ENCODE measurements around the gene CNOT4. TPM values are rescaled to one million over a fixed set of nuclear protein-coding genes. Genes with fewer than 3 reads are reported as not detected.

The CNOT4 gene
- total and polyA plus RNA-seq, 4 donors: 5.6 to 61.4 (median 11.7) TPM

DNA sequence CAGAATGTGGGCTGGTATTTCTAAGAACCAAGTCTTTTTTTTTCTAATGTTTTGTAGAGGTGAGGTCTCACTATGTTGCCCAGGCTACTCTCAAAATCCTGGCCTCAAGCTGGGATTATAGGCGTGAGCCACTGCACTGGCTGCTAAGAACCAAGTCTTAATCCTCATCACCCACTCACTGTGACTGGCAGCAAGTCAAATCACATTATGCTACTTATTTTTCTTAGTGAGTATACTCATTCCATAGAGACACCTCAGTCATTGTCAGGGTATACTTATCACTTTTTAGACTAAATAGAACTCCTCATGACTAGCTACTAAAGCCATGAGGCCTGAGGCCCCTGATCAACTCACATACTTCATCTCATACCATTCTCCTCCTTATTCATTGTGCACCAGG, 160.2 kb downstream of the CNOT4 start:
- Histone ChIP-seq H3K27me3 (ENCODE audit: control insufficient read depth in 3 of 3, insufficient read depth in 3 of 3, low read length in 2 of 3) (peaks cover 0 to 5% (median 0%) of the 10 kb centered on the region in 3 donors), H3K4me1 (ENCODE audit: control insufficient read depth in 5 of 5, insufficient read depth in 5 of 5, low read length in 5 of 5) (no peaks in the 10 kb centered on the region), H3K36me3 (ENCODE audit: control insufficient read depth in 4 of 4, insufficient read depth in 4 of 4, low read length in 4 of 4) (no peaks in the 10 kb centered on the region), H3K27ac (ENCODE audit: low read depth in 1 of 2, low read length in 1 of 2) (no peak overlapping the region), H3K9ac (ENCODE audit: insufficient read depth in 1 of 2, low read length in 2 of 2) (no peak overlapping the region), H3K4me3 (no peak overlapping the region), H3K9me3 (ENCODE audit: control insufficient read depth in 4 of 4, insufficient read depth in 3 of 4, low read length in 3 of 4) (no peaks in the 10 kb centered on the region)
- DNase-seq (no peak), ATAC-seq (ENCODE audit: insufficient read depth, low FRiP score) (no peak)
- WGBS, 2 donors: 87 to 89% methylated on average over 1 of the region's 1 CpG
- TF ChIP-seq, protein P1, sequence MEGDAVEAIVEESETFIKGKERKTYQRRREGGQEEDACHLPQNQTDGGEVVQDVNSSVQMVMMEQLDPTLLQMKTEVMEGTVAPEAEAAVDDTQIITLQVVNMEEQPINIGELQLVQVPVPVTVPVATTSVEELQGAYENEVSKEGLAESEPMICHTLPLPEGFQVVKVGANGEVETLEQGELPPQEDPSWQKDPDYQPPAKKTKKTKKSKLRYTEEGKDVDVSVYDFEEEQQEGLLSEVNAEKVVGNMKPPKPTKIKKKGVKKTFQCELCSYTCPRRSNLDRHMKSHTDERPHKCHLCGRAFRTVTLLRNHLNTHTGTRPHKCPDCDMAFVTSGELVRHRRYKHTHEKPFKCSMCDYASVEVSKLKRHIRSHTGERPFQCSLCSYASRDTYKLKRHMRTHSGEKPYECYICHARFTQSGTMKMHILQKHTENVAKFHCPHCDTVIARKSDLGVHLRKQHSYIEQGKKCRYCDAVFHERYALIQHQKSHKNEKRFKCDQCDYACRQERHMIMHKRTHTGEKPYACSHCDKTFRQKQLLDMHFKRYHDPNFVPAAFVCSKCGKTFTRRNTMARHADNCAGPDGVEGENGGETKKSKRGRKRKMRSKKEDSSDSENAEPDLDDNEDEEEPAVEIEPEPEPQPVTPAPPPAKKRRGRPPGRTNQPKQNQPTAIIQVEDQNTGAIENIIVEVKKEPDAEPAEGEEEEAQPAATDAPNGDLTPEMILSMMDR (IDR thresholded peaks at IDR 0.05; ENCODE audit: control extremely low read depth, extremely low read depth): no peak

DNA sequence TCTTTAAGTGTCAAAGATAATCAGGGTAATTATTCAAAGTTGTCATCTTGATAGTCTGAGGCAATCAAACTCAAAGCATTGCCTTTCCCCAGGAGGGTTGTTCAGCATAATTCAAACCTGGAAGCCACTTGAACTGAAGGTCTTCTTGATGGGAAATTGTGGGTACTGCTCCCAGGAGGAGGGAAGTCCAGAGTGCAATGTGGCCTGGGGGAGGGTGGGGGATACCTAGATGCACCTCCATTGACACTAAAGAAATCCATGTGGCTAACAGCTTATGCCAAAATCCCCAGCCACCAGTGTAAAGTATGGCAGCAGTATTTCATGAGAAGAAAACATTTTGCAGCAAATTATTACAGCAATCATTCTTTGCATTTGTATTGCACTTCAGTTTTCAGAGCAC, 161.4 kb downstream of the CNOT4 start:
- DNase-seq (no peak), ATAC-seq (ENCODE audit: insufficient read depth, low FRiP score) (no peak)
- Histone ChIP-seq H3K4me1 (ENCODE audit: control insufficient read depth in 5 of 5, insufficient read depth in 5 of 5, low read length in 5 of 5) (no peaks in the 10 kb centered on the region), H3K9me3 (ENCODE audit: control insufficient read depth in 4 of 4, insufficient read depth in 3 of 4, low read length in 3 of 4) (peaks cover 0 to 1% (median 0%) of the 10 kb centered on the region in 4 donors), H3K36me3 (ENCODE audit: control insufficient read depth in 4 of 4, insufficient read depth in 4 of 4, low read length in 4 of 4) (no peaks in the 10 kb centered on the region), H3K27ac (ENCODE audit: low read depth in 1 of 2, low read length in 1 of 2) (no peak overlapping the region), H3K9ac (ENCODE audit: insufficient read depth in 1 of 2, low read length in 2 of 2) (no peak overlapping the region), H3K4me3 (no peak overlapping the region), H3K27me3 (ENCODE audit: control insufficient read depth in 3 of 3, insufficient read depth in 3 of 3, low read length in 2 of 3) (peaks cover 0 to 5% (median 0%) of the 10 kb centered on the region in 3 donors)
- TF ChIP-seq, protein P1 (IDR thresholded peaks at IDR 0.05; ENCODE audit: control extremely low read depth, extremely low read depth): no peak

DNA sequence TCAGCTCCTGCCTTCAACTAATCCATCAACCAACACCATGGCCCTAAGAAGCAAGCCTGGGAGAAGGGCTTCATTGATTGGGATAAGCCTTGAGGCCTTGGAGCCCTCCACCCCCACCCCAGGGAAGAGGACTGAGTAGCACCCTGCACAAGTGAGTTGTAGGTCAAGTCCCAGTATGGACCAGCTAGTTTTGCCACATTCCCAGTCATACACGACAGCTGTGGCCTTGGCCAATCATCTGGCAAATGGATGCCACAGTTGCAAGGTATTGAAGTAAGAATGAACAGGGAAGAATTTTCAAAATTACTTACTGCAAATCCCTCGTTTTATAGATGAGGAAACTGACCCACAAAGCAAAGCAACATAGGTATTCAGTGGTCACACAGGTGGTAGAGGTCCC, 166.5 kb downstream of the CNOT4 start:
- no peak for ATAC-seq (ENCODE audit: insufficient read depth, low FRiP score)
- Histone ChIP-seq H3K27ac (ENCODE audit: low read depth in 1 of 2, low read length in 1 of 2) (no peak overlapping the region), H3K27me3 (ENCODE audit: control insufficient read depth in 3 of 3, insufficient read depth in 3 of 3, low read length in 2 of 3) (peaks cover 0 to 5% (median 0%) of the 10 kb centered on the region in 3 donors), H3K4me1 (ENCODE audit: control insufficient read depth in 5 of 5, insufficient read depth in 5 of 5, low read length in 5 of 5) (peaks cover 0 to 14% (median 0%) of the 10 kb centered on the region in 5 donors), H3K9ac (ENCODE audit: insufficient read depth in 1 of 2, low read length in 2 of 2) (no peak overlapping the region), H3K9me3 (ENCODE audit: control insufficient read depth in 4 of 4, insufficient read depth in 3 of 4, low read length in 3 of 4) (peaks cover 0 to 6% (median 0%) of the 10 kb centered on the region in 4 donors), H3K36me3 (ENCODE audit: control insufficient read depth in 4 of 4, insufficient read depth in 4 of 4, low read length in 4 of 4) (no peaks in the 10 kb centered on the region), H3K4me3 (no peak overlapping the region)
- 75 to 78% methylated on average over 2 of the region's 2 CpGs for WGBS, 2 donors
- no peak for DNase-seq
- TF ChIP-seq, protein P1 (IDR thresholded peaks at IDR 0.05; ENCODE audit: control extremely low read depth, extremely low read depth): no peak

DNA sequence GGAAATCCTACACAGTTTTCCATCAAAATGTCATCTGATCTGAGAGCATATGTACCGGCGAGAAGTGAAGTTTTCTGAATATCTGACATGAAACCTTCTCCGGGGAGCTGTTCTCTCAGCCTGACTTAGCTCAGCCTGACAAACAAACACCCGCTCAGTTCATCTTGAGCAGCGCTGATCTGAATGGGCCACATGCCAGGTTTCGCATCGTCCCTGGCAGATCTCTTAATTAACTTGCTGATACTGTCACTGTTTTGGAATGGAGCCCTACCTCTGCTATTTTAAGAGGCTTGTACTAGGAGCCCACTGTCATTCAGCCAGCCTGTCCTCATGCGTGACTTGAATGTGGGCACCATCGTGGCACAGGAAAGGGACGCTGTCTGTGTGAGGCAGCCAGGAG, 167.0 kb downstream of the CNOT4 start:
- H3K9ac ChIP-seq (ENCODE audit: insufficient read depth in 1 of 2, low read length in 2 of 2): no peak overlapping the region
- no peak overlapping the region for H3K27ac ChIP-seq (ENCODE audit: low read depth in 1 of 2, low read length in 1 of 2)
- H3K9me3 ChIP-seq (ENCODE audit: control insufficient read depth in 4 of 4, insufficient read depth in 3 of 4, low read length in 3 of 4): peaks cover 0 to 6% (median 0%) of the 10 kb centered on the region in 4 donors
- ATAC-seq (ENCODE audit: insufficient read depth, low FRiP score): no peak
- no peak overlapping the region for H3K4me3 ChIP-seq
- TF ChIP-seq, protein P1 (IDR thresholded peaks at IDR 0.05; ENCODE audit: control extremely low read depth, extremely low read depth): no peak
- no peaks in the 10 kb centered on the region for H3K36me3 ChIP-seq (ENCODE audit: control insufficient read depth in 4 of 4, insufficient read depth in 4 of 4, low read length in 4 of 4)
- peaks cover 0 to 14% (median 0%) of the 10 kb centered on the region in 5 donors for H3K4me1 ChIP-seq (ENCODE audit: control insufficient read depth in 5 of 5, insufficient read depth in 5 of 5, low read length in 5 of 5)
- peaks cover 0 to 5% (median 0%) of the 10 kb centered on the region in 3 donors for H3K27me3 ChIP-seq (ENCODE audit: control insufficient read depth in 3 of 3, insufficient read depth in 3 of 3, low read length in 2 of 3)
- DNase-seq: peak; percentile 42 to 71 (median 46)
- WGBS, 2 donors: 59 to 80% methylated on average over 10 of the region's 10 CpGs
